ENCODE data around the gene TBC1D16. TPM values are rescaled to one million over a fixed set of nuclear protein-coding genes. Genes with fewer than 3 reads are reported as not detected.

Gene TBC1D16
- total RNA-seq, 1 donor from 2014 or later = 19.3 TPM

DNA sequence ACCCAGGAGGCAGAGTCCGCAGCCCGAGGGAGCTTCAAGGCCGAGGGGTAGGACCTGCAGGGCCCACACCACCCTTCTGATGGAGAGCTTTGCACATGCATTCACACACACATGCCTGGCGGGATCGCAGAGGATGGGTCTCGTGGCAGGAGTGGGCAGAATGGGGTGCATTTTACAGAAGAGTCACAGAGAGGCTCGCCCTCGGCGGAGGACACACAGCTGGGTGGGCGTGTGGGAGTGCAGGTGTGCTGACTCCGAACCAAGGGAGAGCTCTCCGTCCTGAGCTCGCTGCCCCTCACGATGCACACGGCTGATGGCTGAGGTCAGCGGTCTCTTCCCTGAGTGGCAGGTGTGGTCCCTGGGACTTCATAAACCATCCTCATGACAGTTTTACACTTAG lies 99.6 kb downstream of the TBC1D16 start:
- Histone ChIP-seq H3K27me3 (ENCODE audit: control insufficient read depth in 3 of 3, insufficient read depth in 3 of 3, low read length in 3 of 3) (peaks cover 27 to 49% (median 33%) of the 10 kb centered on the region in 3 donors), H3K9me3 (ENCODE audit: control insufficient read depth in 3 of 3, low read length in 3 of 3) (no peaks in the 10 kb centered on the region), H3K4me1 (ENCODE audit: control insufficient read depth in 3 of 3, insufficient read depth in 3 of 3, low read length in 3 of 3) (peaks cover 22 to 27% (median 24%) of the 10 kb centered on the region in 3 donors), H3K36me3 (ENCODE audit: control insufficient read depth in 3 of 3, insufficient read depth in 3 of 3, low read length in 3 of 3) (peaks cover 0 to 8% (median 3%) of the 10 kb centered on the region in 3 donors), H3K4me3 (ENCODE audit: low read length in 3 of 3) (no peak overlapping the region), H3K9ac (ENCODE audit: low read depth in 1 of 3, low read length in 3 of 3) (no peak overlapping the region), H3K27ac (ENCODE audit: low read depth, low read length) (no peak overlapping the region)

- Histone ChIP-seq H3K36me3 (ENCODE audit: control insufficient read depth in 3 of 3, insufficient read depth in 3 of 3, low read length in 3 of 3) (peaks cover 0 to 8% (median 3%) of the 10 kb centered on the region in 3 donors), H3K27me3 (ENCODE audit: control insufficient read depth in 3 of 3, insufficient read depth in 3 of 3, low read length in 3 of 3) (peaks cover 31 to 56% (median 37%) of the 10 kb centered on the region in 3 donors), H3K9me3 (ENCODE audit: control insufficient read depth in 3 of 3, low read length in 3 of 3) (no peaks in the 10 kb centered on the region), H3K4me3 (ENCODE audit: low read length in 3 of 3) (no peak overlapping the region), H3K4me1 (ENCODE audit: control insufficient read depth in 3 of 3, insufficient read depth in 3 of 3, low read length in 3 of 3) (peaks cover 22 to 27% (median 24%) of the 10 kb centered on the region in 3 donors), H3K27ac (ENCODE audit: low read depth, low read length) (no peak overlapping the region), H3K9ac (ENCODE audit: low read depth in 1 of 3, low read length in 3 of 3) (no peak overlapping the region)
Observed at GRCh38 chr17:79935197-79935885, 100.3 kb downstream of the TBC1D16 start.

- Histone ChIP-seq H3K4me1 (ENCODE audit: control insufficient read depth in 3 of 3, insufficient read depth in 3 of 3, low read length in 3 of 3) (peaks cover 22 to 30% (median 28%) of the 10 kb centered on the region in 3 donors), H3K27me3 (ENCODE audit: control insufficient read depth in 3 of 3, insufficient read depth in 3 of 3, low read length in 3 of 3) (peaks cover 35 to 61% (median 38%) of the 10 kb centered on the region in 3 donors), H3K27ac (ENCODE audit: low read depth, low read length) (no peak overlapping the region), H3K4me3 (ENCODE audit: low read length in 3 of 3) (no peak overlapping the region), H3K9me3 (ENCODE audit: control insufficient read depth in 3 of 3, low read length in 3 of 3) (no peaks in the 10 kb centered on the region), H3K36me3 (ENCODE audit: control insufficient read depth in 3 of 3, insufficient read depth in 3 of 3, low read length in 3 of 3) (peaks cover 0 to 5% (median 0%) of the 10 kb centered on the region in 3 donors), H3K9ac (ENCODE audit: low read depth in 1 of 3, low read length in 3 of 3) (no peak overlapping the region)
Observed at GRCh38 chr17:79934653-79934970, 101.1 kb downstream of the TBC1D16 start.

- Histone ChIP-seq H3K27me3 (ENCODE audit: control insufficient read depth in 3 of 3, insufficient read depth in 3 of 3, low read length in 3 of 3) (peaks cover 39 to 66% (median 43%) of the 10 kb centered on the region in 3 donors), H3K9me3 (ENCODE audit: control insufficient read depth in 3 of 3, low read length in 3 of 3) (no peaks in the 10 kb centered on the region), H3K36me3 (ENCODE audit: control insufficient read depth in 3 of 3, insufficient read depth in 3 of 3, low read length in 3 of 3) (peaks cover 0 to under 1% (median 0%) of the 10 kb centered on the region in 3 donors), H3K4me1 (ENCODE audit: control insufficient read depth in 3 of 3, insufficient read depth in 3 of 3, low read length in 3 of 3) (peaks cover 22 to 30% (median 28%) of the 10 kb centered on the region in 3 donors), H3K27ac (ENCODE audit: low read depth, low read length) (no peak overlapping the region), H3K9ac (ENCODE audit: low read depth in 1 of 3, low read length in 3 of 3) (peak overlapping the region in 1 of 3 donors; percentile 25), H3K4me3 (ENCODE audit: low read length in 3 of 3) (no peak overlapping the region)
Observed at GRCh38 chr17:79933863-79934652, 101.6 kb downstream of the TBC1D16 start.

- peaks cover 45 to 67% (median 55%) of the 10 kb centered on the region in 3 donors for H3K27me3 ChIP-seq (ENCODE audit: control insufficient read depth in 3 of 3, insufficient read depth in 3 of 3, low read length in 3 of 3)
- peaks cover 20 to 22% (median 20%) of the 10 kb centered on the region in 3 donors for H3K4me1 ChIP-seq (ENCODE audit: control insufficient read depth in 3 of 3, insufficient read depth in 3 of 3, low read length in 3 of 3)
Observed at GRCh38 chr17:79932451-79933306, 103.0 kb downstream of the TBC1D16 start.

DNA sequence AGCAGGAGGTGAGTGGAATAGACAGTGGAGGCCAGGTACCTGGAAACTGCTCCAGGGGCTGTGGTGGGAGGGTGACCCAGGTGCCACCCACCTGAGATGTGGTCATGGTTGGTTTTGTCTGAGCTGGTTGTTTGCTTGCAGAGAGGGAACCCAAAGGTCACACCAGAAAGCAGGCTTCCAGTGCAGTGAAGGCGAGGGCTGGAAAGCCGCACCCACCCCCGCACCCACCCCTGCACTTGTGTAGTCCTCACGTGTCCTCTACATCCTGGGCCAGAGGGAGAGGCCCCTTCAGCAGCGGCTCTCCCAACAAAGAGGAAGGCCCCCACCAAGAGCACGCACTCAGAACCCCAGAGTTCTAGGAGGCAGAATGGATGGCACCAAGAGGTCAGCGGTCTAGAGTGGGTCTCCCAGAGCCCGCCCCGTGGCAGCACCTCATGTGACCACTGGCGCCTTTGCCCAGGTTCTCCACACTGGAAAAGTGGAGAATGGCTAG lies 103.8 kb downstream of the TBC1D16 start:
- Histone ChIP-seq H3K27me3 (ENCODE audit: control insufficient read depth in 3 of 3, insufficient read depth in 3 of 3, low read length in 3 of 3) (peaks cover 50 to 68% (median 53%) of the 10 kb centered on the region in 3 donors), H3K4me1 (ENCODE audit: control insufficient read depth in 3 of 3, insufficient read depth in 3 of 3, low read length in 3 of 3) (peaks cover 14 to 16% (median 14%) of the 10 kb centered on the region in 3 donors), H3K36me3 (ENCODE audit: control insufficient read depth in 3 of 3, insufficient read depth in 3 of 3, low read length in 3 of 3) (no peaks in the 10 kb centered on the region), H3K9me3 (ENCODE audit: control insufficient read depth in 3 of 3, low read length in 3 of 3) (no peaks in the 10 kb centered on the region), H3K4me3 (ENCODE audit: low read length in 3 of 3) (no peak overlapping the region), H3K27ac (ENCODE audit: low read depth, low read length) (no peak overlapping the region), H3K9ac (ENCODE audit: low read depth in 1 of 3, low read length in 3 of 3) (no peak overlapping the region)

More at GRCh38 chr17:79932451-79933306, 103.0 kb downstream of the TBC1D16 start:
- H3K9ac ChIP-seq (ENCODE audit: low read depth in 1 of 3, low read length in 3 of 3) = no peak overlapping the region
- no peaks in the 10 kb centered on the region for H3K36me3 ChIP-seq (ENCODE audit: control insufficient read depth in 3 of 3, insufficient read depth in 3 of 3, low read length in 3 of 3)
- no peaks in the 10 kb centered on the region for H3K9me3 ChIP-seq (ENCODE audit: control insufficient read depth in 3 of 3, low read length in 3 of 3)
- no peak overlapping the region for H3K27ac ChIP-seq (ENCODE audit: low read depth, low read length)
- H3K4me3 ChIP-seq (ENCODE audit: low read length in 3 of 3) = no peak overlapping the region

- Histone ChIP-seq H3K9me3 (ENCODE audit: control insufficient read depth in 3 of 3, low read length in 3 of 3) (no peaks in the 10 kb centered on the region), H3K27me3 (ENCODE audit: control insufficient read depth in 3 of 3, insufficient read depth in 3 of 3, low read length in 3 of 3) (peaks cover 53 to 75% (median 57%) of the 10 kb centered on the region in 3 donors), H3K36me3 (ENCODE audit: control insufficient read depth in 3 of 3, insufficient read depth in 3 of 3, low read length in 3 of 3) (no peaks in the 10 kb centered on the region), H3K9ac (ENCODE audit: low read depth in 1 of 3, low read length in 3 of 3) (no peak overlapping the region), H3K4me3 (ENCODE audit: low read length in 3 of 3) (no peak overlapping the region), H3K4me1 (ENCODE audit: control insufficient read depth in 3 of 3, insufficient read depth in 3 of 3, low read length in 3 of 3) (peaks cover 8 to 16% (median 9%) of the 10 kb centered on the region in 3 donors), H3K27ac (ENCODE audit: low read depth, low read length) (no peak overlapping the region)
Observed at GRCh38 chr17:79930877-79931816, 104.5 kb downstream of the TBC1D16 start.

DNA sequence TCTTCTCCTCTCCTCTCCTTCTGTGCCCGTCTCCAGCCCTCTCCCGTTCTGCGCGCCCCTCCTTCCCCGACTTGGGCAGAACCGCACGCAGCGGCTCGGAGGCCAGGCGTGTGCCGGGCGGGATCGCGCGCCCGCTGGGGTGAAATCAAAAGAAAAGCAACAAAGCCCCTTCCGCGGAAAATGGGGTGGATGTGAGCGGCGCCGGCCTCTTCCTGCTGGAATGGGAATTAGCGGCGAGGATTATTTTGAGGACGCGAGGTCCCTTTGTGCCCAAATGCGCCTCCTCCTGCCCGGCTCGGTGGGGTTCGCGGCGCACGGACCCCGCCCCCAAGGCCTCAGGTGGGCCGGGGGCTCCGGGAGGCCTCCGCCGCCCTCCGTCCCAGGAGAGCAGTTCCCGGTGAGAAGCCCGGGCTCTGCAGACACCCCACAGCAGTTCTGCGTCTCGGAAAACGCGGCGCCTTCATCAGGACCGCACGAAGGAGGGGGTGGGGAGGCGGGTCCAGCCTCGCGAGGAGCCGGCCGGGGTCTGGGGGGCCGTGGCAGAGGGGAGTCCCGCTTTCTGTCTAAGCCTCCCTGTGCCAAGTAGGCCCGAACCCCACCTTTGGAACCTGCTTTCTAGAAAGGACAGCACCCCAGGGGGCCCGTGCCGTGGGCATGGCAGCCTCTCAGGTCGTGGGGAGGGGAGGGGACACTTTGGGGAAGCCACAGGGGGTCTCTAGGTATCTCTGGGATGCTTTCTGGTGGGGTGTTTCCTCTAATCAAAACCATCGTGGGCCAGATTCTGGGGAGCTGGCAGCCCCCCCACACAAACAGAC lies 105.4 kb downstream of the TBC1D16 start:
- Histone ChIP-seq H3K4me1 (ENCODE audit: control insufficient read depth in 3 of 3, insufficient read depth in 3 of 3, low read length in 3 of 3) (peaks cover 7 to 21% (median 14%) of the 10 kb centered on the region in 3 donors), H3K4me3 (ENCODE audit: low read length in 3 of 3) (no peak overlapping the region), H3K27ac (ENCODE audit: low read depth, low read length) (no peak overlapping the region), H3K36me3 (ENCODE audit: control insufficient read depth in 3 of 3, insufficient read depth in 3 of 3, low read length in 3 of 3) (no peaks in the 10 kb centered on the region), H3K27me3 (ENCODE audit: control insufficient read depth in 3 of 3, insufficient read depth in 3 of 3, low read length in 3 of 3) (peaks cover 49 to 77% (median 58%) of the 10 kb centered on the region in 3 donors), H3K9me3 (ENCODE audit: control insufficient read depth in 3 of 3, low read length in 3 of 3) (no peaks in the 10 kb centered on the region), H3K9ac (ENCODE audit: low read depth in 1 of 3, low read length in 3 of 3) (peak overlapping the region in 1 of 3 donors; percentile 16)

All from skeletal muscle tissue (tissue), 4 donors.